Right lobe of liver (tissue), 6 donors: ENCODE measurements around the gene SOX30. TPM values are rescaled to one million over a fixed set of nuclear protein-coding genes. Genes with fewer than 3 reads are reported as not detected.

Source experiments
- ATAC-seq, 4 donors: fragments of 200-7000 bp; cut with Tn5 transposase; one replicate each; pipeline ENCODE4 v1.9.1; 2020; ENCODE audit warnings: mild to moderate bottlenecking in 4 of 4, moderate library complexity in 4 of 4
- DNase-seq, 3 donors: peaks; one replicate each; pipeline ENCODE4 v3.0.0-alpha.2; 2020
- H3K27ac ChIP-seq, 3 donors: fragments of 200-600 bp; one replicate each; pipeline ENCODE4 v1.8.0; 2022
- H3K27me3 ChIP-seq, 2 donors: fragments of 200-600 bp; one replicate each; pipeline ENCODE4 v1.8.0; 2022
- H3K36me3 ChIP-seq, 4 donors: fragments of 200-600 bp; sonication (generic) in 1 of 4; one replicate each; pipeline versions ENCODE4 v1.5.1 to v1.8.0; 2017 to 2022; ENCODE audit warnings: control low read depth in 1 of 4
- H3K4me1 ChIP-seq, 4 donors: fragments of 200-600 bp; sonication (generic) in 1 of 4; one replicate each; pipeline versions ENCODE4 v1.5.1 to v1.8.0; 2017 to 2022; ENCODE audit warnings: control low read depth in 1 of 4
- H3K4me3 ChIP-seq, 3 donors: fragments of 200-600 bp; one replicate each; pipeline ENCODE4 v1.8.0; 2022
- H3K9me3 ChIP-seq, 4 donors: fragments of 200-600 bp; sonication (generic) in 1 of 4; one replicate each; pipeline versions ENCODE4 v1.5.1 to v1.8.0; 2017 to 2022; ENCODE audit warnings: control low read depth in 1 of 4
- POLR2A ChIP-seq: fragments of 450-650 bp; IDR thresholded peaks from one replicate; pipeline ENCODE4 v1.6.1; 2017; ENCODE audit warnings: antibody characterized with exemption, mild to moderate bottlenecking
- WGBS: methylation state at CpG from one replicate; pipeline ENCODE4 v1.1.6; 2018; ENCODE audit warnings: low coverage, low lambda C conversion rate; ENCODE audit not compliant: insufficient coverage; ENCODE audit errors: missing lambda C conversion rate; 5-methylcytosine and 5-hydroxymethylcytosine counted together
- intact Hi-C, 2 donors: fragments of 100-400 bp; cut with DNase I; formaldehyde crosslinking; loops; one replicate each; pipeline versions ENCODE4 v1.11.2 to v1.14.1; 2022
- total RNA-seq, 6 experiments: library from RNA; depleted of rRNA in 2 of 6; stranded (reverse); fragments of >200 nt in 2 of 6; fragmentation: NEBNext Ultra II Directional in 3 of 6; extraction: Animal tissue kit (Norgen Biotek cat#: 25700) in 3 of 6; gene quantifications; one replicate each; pipeline versions ENCODE4 v1.1.0 to v1.2.4, GENCODE V29; 2016 to 2023
- TF ChIP-seq, protein P1 (sequence below), 4 donors: fragments of 200-600 bp in 3 of 4; fragments of 450-650 bp in 1 of 4; IDR thresholded peaks; one replicate each; pipeline versions ENCODE4 v1.5.1 to v1.8.0; 2016 to 2022; ENCODE audit warnings: antibody characterized with exemption in 4 of 4, mild to moderate bottlenecking in 2 of 4
- donor health status: DM: no; HTN: yes; CAD: no.
- donor health status: DM: no; HTN: no; CAD: no.
- donor health status: DM: no; HTN: no; CAD: no.
- donor health status: DM: no; HTN: yes; CAD: no.
- donor health status: DM: no; HTN: yes; CAD: no.

The SOX30 gene
- total RNA-seq, 6 experiments from 2014 or later: 0.07 to 0.12 TPM; not detected in 4

DNA sequence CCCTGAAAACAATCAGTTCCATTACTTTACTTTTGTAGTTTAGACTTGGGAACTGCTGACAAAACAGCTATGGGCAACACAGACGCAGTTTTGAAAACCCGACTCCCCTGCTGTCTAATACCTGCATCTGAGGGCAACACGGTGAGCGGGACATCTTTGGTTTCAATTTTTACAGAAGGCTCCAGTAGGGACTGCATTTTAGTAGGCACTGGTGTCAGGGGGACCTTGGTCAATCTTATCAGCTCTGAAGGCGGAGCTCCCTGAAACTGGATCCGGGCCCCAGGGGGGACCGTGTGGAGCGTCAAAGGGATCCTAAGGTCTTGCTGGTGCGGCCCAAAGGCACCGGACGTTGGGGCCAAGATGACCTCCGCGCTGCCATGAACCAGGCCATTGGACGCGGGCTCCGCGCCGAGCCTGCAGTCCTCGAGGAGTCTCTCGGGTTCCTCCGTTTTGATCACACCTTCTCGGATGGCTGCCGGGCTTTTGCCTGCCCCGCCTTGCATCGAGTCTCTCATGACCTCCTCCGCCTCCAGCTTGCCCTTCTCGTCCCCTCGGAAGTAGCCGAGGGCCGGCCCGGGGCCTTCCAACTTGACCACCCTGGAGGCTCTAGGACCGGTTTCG is 1.1 kb downstream of the SOX30 start:
- no peak overlapping the region for H3K27ac ChIP-seq
- peak in 1 of 4 donors; percentile 13 for ATAC-seq

DNA sequence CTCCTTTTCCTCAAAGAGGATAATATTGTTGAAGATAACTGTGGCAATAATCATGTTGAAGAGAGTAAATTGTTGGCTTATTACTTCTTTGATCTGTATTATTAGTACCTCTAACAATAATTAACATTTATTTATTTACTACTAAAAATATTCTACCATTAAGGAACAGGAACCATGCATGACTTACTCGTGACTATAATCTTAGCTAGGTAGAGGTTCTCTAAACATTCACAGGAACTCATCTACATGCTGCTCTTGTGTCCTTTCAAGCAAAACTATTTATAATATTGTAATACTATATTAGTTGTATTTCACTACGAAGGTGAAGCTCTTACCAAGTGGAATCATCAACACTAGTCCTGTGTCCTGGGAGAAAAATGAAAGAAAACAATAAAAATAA is 3.1 kb downstream of the SOX30 start:
- Histone ChIP-seq H3K36me3 (no peaks in the 10 kb centered on the region), H3K4me1 (no peaks in the 10 kb centered on the region), H3K27me3 (no peaks in the 10 kb centered on the region), H3K27ac (no peak overlapping the region), H3K9me3 (no peaks in the 10 kb centered on the region), H3K4me3 (no peak overlapping the region)
- ATAC-seq (no peak), DNase-seq (no peak)
- 63% methylated on average over 2 of the region's 2 CpGs for WGBS
- intact Hi-C loops: no loop called here
- TF ChIP-seq, protein P1, sequence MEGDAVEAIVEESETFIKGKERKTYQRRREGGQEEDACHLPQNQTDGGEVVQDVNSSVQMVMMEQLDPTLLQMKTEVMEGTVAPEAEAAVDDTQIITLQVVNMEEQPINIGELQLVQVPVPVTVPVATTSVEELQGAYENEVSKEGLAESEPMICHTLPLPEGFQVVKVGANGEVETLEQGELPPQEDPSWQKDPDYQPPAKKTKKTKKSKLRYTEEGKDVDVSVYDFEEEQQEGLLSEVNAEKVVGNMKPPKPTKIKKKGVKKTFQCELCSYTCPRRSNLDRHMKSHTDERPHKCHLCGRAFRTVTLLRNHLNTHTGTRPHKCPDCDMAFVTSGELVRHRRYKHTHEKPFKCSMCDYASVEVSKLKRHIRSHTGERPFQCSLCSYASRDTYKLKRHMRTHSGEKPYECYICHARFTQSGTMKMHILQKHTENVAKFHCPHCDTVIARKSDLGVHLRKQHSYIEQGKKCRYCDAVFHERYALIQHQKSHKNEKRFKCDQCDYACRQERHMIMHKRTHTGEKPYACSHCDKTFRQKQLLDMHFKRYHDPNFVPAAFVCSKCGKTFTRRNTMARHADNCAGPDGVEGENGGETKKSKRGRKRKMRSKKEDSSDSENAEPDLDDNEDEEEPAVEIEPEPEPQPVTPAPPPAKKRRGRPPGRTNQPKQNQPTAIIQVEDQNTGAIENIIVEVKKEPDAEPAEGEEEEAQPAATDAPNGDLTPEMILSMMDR (IDR thresholded peaks at IDR 0.05): no peak
- TF ChIP-seq POLR2A: no peak

More for the DNA sequence above, 1.1 kb downstream of the SOX30 start:
- intact Hi-C loops: no loop called here
- 100% methylated on average over 1 of the region's 33 CpGs for WGBS
- DNase-seq: no peak
- Histone ChIP-seq H3K36me3 (no peaks in the 10 kb centered on the region), H3K27me3 (no peaks in the 10 kb centered on the region), H3K4me1 (no peaks in the 10 kb centered on the region), H3K4me3 (peak overlapping the region in 1 of 3 donors; percentile 49), H3K9me3 (no peaks in the 10 kb centered on the region)
- TF ChIP-seq, protein P1 (IDR thresholded peaks at IDR 0.05): no peak
- no peak for TF ChIP-seq POLR2A

DNA sequence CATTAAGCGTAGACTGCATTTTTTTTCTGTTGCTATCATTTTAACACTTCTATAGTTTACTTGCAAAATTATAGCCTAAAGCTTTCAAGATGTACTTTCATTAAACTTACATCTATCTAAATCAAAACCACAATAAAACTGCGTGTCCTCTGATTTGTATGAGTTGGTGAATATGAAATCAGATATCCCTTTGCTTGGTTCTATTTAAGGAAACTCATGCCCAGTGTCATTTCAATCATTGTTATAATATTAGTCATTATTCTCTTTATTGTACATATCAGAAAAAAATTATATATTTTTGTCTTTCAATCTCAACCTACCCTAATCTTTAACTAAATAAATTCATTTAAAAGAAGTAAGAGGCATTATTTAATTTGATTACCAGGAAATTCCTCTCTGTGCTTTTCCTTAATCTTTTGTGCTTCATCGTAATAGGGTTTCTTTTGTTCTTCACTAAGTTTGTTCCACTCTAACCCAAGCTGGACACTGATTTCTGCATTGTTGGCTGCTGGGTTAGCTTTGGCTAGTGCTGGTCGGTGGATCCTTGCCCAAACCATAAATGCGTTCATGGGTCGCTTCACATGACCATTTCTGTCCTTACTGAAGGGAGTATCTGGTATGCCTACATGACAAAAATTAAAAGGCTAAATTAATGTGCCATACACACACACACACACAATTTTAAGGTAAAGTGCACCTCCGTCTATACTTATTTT is 3.8 kb downstream of the SOX30 start:
- H3K4me1 ChIP-seq: no peaks in the 10 kb centered on the region
- no peak for ATAC-seq
- H3K36me3 ChIP-seq: no peaks in the 10 kb centered on the region
- no peak for DNase-seq
- 78% methylated on average over 7 of the region's 7 CpGs for WGBS
- no peak for TF ChIP-seq POLR2A
- TF ChIP-seq, protein P1 (IDR thresholded peaks at IDR 0.05): no peak
- no peak overlapping the region for H3K4me3 ChIP-seq
- H3K27me3 ChIP-seq: no peaks in the 10 kb centered on the region
- H3K27ac ChIP-seq: no peak overlapping the region
- no peaks in the 10 kb centered on the region for H3K9me3 ChIP-seq
- intact Hi-C loops: no loop called here

DNA sequence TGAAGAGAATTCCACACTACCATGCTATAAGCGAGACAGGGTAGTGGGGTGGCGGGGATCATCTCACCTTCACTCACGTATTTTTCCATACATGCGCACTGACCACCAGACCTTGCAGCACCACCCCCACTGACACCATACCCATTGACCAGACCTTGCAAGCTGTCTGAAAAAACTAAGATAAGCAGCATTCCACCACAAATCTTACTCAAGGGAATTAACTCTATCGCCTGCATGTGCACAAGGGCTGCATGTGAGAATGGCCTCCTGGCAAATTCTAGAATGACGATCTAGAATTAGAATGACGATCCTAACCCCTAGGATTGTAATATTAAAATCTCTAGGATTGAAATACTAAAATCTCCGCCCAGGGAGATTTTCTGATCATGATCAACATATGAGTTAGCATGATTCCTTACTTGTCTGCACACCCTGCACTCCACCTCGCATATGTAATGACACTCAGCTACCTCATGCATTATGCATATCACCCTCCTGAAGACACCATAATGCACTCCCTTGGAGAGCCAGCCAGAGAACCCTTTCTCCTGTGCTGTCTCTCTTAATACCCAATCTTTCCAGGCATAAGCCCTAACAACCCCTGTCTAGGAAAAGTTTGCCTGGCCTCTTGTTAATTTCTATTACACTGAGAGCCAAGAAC is 11.7 kb downstream of the SOX30 start:
- Histone ChIP-seq H3K4me3 (no peak overlapping the region), H3K27ac (no peak overlapping the region), H3K36me3 (no peaks in the 10 kb centered on the region), H3K9me3 (no peaks in the 10 kb centered on the region), H3K4me1 (no peaks in the 10 kb centered on the region), H3K27me3 (no peaks in the 10 kb centered on the region)
- WGBS: 70% methylated on average over 6 of the region's 9 CpGs
- TF ChIP-seq, protein P1 (IDR thresholded peaks at IDR 0.05): no peak
- TF ChIP-seq POLR2A: no peak
- no peak for ATAC-seq
- intact Hi-C loops: no loop called here
- no peak for DNase-seq
